IMR-90 (cell line): ENCODE measurements around the gene SFR1.

ENCODE experiments used
- BHLHE40 ChIP-seq: fragments of 150-350 bp; IDR thresholded peaks from 2 replicates; pipeline ENCODE4 v1.6.1; 2016; ENCODE audit warnings: mild to moderate bottlenecking, low read depth, low read length
- CEBPB ChIP-seq: IDR thresholded peaks from 2 replicates; pipeline ENCODE4 v1.6.1; 2012; ENCODE audit warnings: low read depth, low read length, improper control_type of control experiment
- CTCF ChIP-seq: conservative IDR thresholded peaks from 2 replicates; pipeline ENCODE4 v1.5.1; 2012; ENCODE audit warnings: mild to moderate bottlenecking, low read depth, low read length, improper control_type of control experiment
- FOS ChIP-seq: fragments of 150-350 bp; IDR thresholded peaks from 2 replicates; pipeline ENCODE4 v1.6.1; 2016; ENCODE audit warnings: low read depth, low read length
- MXI1 ChIP-seq: IDR thresholded peaks from 2 replicates; pipeline ENCODE4 v1.6.1; 2012; ENCODE audit warnings: low read depth, mild to moderate bottlenecking, low read length, moderate library complexity, borderline replicate concordance
- POLR2A ChIP-seq: IDR thresholded peaks from 2 replicates; pipeline ENCODE4 v1.6.1; 2012; ENCODE audit warnings: mild to moderate bottlenecking, low read depth, low read length
- RAD21 ChIP-seq: IDR thresholded peaks from 2 replicates; pipeline ENCODE4 v1.6.1; 2012; ENCODE audit warnings: low read length, improper control_type of control experiment
- RFX5 ChIP-seq: IDR thresholded peaks from 2 replicates; pipeline ENCODE4 v1.8.0; 2012; ENCODE audit warnings: low read depth, mild to moderate bottlenecking, low read length, moderate library complexity

- TF ChIP-seq CTCF (no peak), FOS (no peak), POLR2A (no peak), RFX5 (no peak), MXI1 (no peak), RAD21 (no peak), BHLHE40 (no peak), CEBPB (no peak)
Measured at GRCh38 chr10:104170610-104171254, 48.8 kb downstream of the SFR1 start.
